Measurements from ENCODE around the gene PEAK1.

- TF ChIP-seq CTCF (conservative IDR thresholded peaks at IDR 0.05) (no peak), ZFX (IDR thresholded peaks at IDR 0.05) (no peak)
Observed at GRCh38 chr15:77369168-77369567, 50.7 kb downstream of the PEAK1 start.
